ENCODE results near the gene MSANTD1.

DNA sequence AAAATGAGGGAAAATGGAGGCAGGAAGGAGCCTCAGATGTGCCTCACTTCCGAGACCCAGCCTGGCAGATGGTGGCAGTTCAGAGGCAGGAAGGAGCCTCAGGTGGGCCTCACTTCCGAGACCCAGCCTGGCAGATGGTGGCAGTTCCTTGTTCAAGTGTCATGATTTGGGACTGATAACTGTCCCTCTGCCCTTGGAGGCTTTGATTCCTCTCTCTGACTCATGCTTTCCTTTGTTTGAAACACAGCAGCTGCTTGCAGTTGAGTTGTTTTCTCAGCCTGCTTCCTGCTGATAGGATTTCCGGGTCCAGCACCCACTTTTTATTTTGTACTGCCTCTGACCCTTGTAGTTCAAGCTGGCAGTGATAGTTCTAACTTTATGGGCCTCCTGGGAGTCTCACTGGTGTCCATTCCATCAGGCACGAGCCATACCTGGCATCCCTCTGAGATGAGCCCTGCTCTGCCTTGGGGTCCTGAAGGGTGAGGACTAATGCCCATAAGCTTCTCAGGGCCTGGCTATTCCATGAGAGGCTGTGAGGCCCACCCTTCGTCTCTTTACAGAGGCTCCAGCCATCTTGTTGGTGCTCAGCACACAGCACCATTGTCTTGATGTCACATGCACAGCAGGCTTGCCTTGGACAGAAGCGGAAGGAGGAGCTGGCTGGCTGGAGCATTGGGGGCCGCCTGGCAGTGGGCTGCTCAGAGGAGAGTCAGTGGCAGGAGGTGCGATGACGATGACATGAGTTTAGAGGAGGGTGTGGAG, 56.8 kb downstream of the MSANTD1 start:
- TF ChIP-seq, protein P1, sequence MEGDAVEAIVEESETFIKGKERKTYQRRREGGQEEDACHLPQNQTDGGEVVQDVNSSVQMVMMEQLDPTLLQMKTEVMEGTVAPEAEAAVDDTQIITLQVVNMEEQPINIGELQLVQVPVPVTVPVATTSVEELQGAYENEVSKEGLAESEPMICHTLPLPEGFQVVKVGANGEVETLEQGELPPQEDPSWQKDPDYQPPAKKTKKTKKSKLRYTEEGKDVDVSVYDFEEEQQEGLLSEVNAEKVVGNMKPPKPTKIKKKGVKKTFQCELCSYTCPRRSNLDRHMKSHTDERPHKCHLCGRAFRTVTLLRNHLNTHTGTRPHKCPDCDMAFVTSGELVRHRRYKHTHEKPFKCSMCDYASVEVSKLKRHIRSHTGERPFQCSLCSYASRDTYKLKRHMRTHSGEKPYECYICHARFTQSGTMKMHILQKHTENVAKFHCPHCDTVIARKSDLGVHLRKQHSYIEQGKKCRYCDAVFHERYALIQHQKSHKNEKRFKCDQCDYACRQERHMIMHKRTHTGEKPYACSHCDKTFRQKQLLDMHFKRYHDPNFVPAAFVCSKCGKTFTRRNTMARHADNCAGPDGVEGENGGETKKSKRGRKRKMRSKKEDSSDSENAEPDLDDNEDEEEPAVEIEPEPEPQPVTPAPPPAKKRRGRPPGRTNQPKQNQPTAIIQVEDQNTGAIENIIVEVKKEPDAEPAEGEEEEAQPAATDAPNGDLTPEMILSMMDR (IDR thresholded peaks at IDR 0.05), result no peak
- TF ChIP-seq RCOR1 (IDR thresholded peaks at IDR 0.05; ENCODE audit: low read length) (no peak), TEAD4 (IDR thresholded peaks at IDR 0.05; ENCODE audit: borderline replicate concordance, insufficient read depth) (no peak), POLR2AphosphoS5 (IDR thresholded peaks at IDR 0.05; ENCODE audit: low read depth, low read length) (no peak), FOXJ3 (CRISPR knock-in tag; IDR thresholded peaks at IDR 0.05) (no peak), EZH2phosphoT487 (IDR thresholded peaks at IDR 0.05; ENCODE audit: borderline replicate concordance, low read depth) (no peak)
